Neural progenitor cell (in vitro differentiated cells): Measurements from ENCODE around the gene PRG2. TPM values are rescaled to one million over a fixed set of nuclear protein-coding genes. Genes with fewer than 3 reads are reported as not detected.
A peak's percentile ranks its signal among the peaks of the same experiment; 100 is the strongest.

ENCODE experiments used
- DNase-seq: peaks from one replicate; pipeline ENCODE4 v3.0.0-alpha.2; 2016; ENCODE audit warnings: low spot score
- H2AFZ ChIP-seq: fragments of 200-600 bp; sonication (generic); replicated peaks from 2 replicates; pipeline ENCODE4 v1.6.1; 2016; ENCODE audit warnings: antibody characterized with exemption
- H3F3A ChIP-seq: fragments of 200-600 bp; sonication (generic); 2 replicates; pipeline ENCODE4 v1.6.1; 2016; ENCODE audit warnings: antibody characterized with exemption, low read depth
- H3K27ac ChIP-seq: fragments of 200-600 bp; sonication (generic); 2 replicates; pipeline ENCODE4 v1.5.1; 2016; ENCODE audit warnings: mild to moderate bottlenecking
- H3K27me3 ChIP-seq: fragments of 200-600 bp; sonication (generic); 2 replicates; pipeline ENCODE4 v1.6.1; 2016; ENCODE audit warnings: mild to moderate bottlenecking, moderate library complexity
- H3K36me3 ChIP-seq: fragments of 200-600 bp; sonication (generic); 2 replicates; pipeline ENCODE4 v1.5.1; 2016
- H3K4me1 ChIP-seq: fragments of 200-600 bp; sonication (generic); 2 replicates; pipeline ENCODE4 v1.6.1; 2016; ENCODE audit warnings: mixed run types
- H3K4me2 ChIP-seq: fragments of 200-600 bp; sonication (generic); 2 replicates; pipeline ENCODE4 v1.6.1; 2016
- H3K4me3 ChIP-seq: fragments of 200-600 bp; sonication (generic); 2 replicates; pipeline ENCODE4 v1.5.1; 2016
- H3K79me2 ChIP-seq: fragments of 200-600 bp; sonication (generic); 2 replicates; pipeline ENCODE4 v1.6.1; 2016; ENCODE audit warnings: low read depth
- H3K9ac ChIP-seq: fragments of 200-600 bp; sonication (generic); 2 replicates; pipeline ENCODE4 v1.6.1; 2016
- H3K9me3 ChIP-seq: fragments of 200-600 bp; sonication (generic); 2 replicates; pipeline ENCODE4 v1.5.1; 2016; ENCODE audit warnings: low read depth
- H4K20me1 ChIP-seq: fragments of 200-600 bp; sonication (generic); 2 replicates; pipeline ENCODE4 v1.6.1; 2016; ENCODE audit warnings: low read depth
- H3K27ac Mint-ChIP-seq: 3 replicates; pipeline ENCODE4 v1.8.0; 2021; ENCODE audit warnings: mixed read lengths
- H3K27me3 Mint-ChIP-seq: 2 replicates; pipeline ENCODE4 v1.8.0; 2022; ENCODE audit warnings: low read depth, mild to moderate bottlenecking, inconsistent platforms, moderate library complexity, mixed read lengths; ENCODE audit not compliant: insufficient read depth
- H3K36me3 Mint-ChIP-seq: 3 replicates; pipeline ENCODE4 v1.8.0; 2021; ENCODE audit warnings: mixed read lengths
- H3K4me1 Mint-ChIP-seq: 3 replicates; pipeline ENCODE4 v1.8.0; 2021; ENCODE audit warnings: mixed read lengths
- H3K4me3 Mint-ChIP-seq: 3 replicates; pipeline ENCODE4 v1.8.0; 2021; ENCODE audit warnings: mild to moderate bottlenecking, moderate library complexity, mixed read lengths
- H3K9me3 Mint-ChIP-seq: 3 replicates; pipeline ENCODE4 v1.8.0; 2020; ENCODE audit warnings: mixed read lengths
- EZH2 ChIP-seq: fragments of 200-600 bp; sonication (generic); IDR thresholded peaks from 2 replicates; pipeline ENCODE4 v1.6.1; 2017; ENCODE audit warnings: antibody characterized with exemption, mild to moderate bottlenecking, moderate library complexity
- EZH2phosphoT487 ChIP-seq: fragments of 200-600 bp; sonication (generic); IDR thresholded peaks from 2 replicates; pipeline ENCODE4 v1.6.1; 2017; ENCODE audit warnings: antibody characterized with exemption
- total RNA-seq: library from RNA; depleted of rRNA; stranded (reverse); fragments of >200 nt; gene quantifications from 2 replicates; pipeline ENCODE4 v1.2.3, GENCODE V29; 2015; ENCODE audit warnings: low replicate concordance
- TF ChIP-seq, protein P1 (sequence below): fragments of 200-600 bp; sonication (generic); IDR thresholded peaks from 2 replicates; pipeline ENCODE4 v1.5.1; 2017; ENCODE audit warnings: antibody characterized with exemption, mild to moderate bottlenecking

The PRG2 gene
- total RNA-seq, 1 donor from 2014 or later, result not detected

DNA sequence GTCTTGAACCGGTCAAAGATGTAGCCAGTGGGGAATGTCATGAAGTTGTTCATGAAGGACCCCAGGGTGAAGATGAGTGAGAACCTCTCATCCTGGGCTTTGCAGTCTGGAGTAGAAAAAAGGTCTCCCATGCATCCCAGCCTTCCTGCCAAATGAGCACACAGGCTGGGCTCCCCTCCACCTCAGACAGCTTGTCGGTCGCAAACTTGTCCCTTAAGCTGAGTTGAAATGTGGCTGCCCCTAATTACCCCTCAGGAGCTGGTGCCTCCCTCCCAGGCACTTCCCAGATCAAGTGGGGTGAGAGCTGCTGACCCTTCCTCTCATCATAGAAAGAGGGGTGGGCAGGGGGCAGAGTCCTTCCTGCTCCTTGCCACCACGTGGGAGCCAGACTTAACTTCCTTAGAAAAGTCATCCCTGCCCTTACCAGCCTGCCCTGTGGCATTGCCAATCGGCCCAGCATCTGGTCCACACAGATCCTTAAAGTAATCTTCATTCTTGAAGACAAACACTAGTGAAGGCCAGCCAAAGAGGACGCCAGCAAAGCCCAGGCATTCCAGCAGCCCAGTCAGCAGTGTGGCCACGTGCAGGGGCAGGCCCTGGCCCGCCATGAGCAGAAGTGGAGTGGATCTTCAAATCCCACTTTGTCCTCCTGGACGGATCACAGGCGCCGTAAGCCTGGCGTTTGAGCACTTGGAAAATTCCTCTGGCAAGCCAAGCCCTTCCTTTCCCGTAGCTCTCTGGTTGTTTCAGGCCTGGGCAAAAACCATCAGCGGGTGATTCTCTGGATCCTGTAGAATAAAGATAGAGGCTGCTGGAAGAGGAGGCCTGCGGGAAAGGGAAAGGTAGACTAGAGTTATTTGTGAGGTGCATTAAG lies 35.4 kb upstream of the PRG2 start:
- no peaks in the 10 kb centered on the region for H3K36me3 Mint-ChIP-seq
- no peak overlapping the region for H3K27ac ChIP-seq
- H3K36me3 ChIP-seq, result no peaks in the 10 kb centered on the region
- H3K27me3 Mint-ChIP-seq, result peaks cover 7% of the 10 kb centered on the region
- H3K4me1 Mint-ChIP-seq, result peaks cover 31% of the 10 kb centered on the region
- no peak overlapping the region for H3K4me3 ChIP-seq
- TF ChIP-seq, protein P1, sequence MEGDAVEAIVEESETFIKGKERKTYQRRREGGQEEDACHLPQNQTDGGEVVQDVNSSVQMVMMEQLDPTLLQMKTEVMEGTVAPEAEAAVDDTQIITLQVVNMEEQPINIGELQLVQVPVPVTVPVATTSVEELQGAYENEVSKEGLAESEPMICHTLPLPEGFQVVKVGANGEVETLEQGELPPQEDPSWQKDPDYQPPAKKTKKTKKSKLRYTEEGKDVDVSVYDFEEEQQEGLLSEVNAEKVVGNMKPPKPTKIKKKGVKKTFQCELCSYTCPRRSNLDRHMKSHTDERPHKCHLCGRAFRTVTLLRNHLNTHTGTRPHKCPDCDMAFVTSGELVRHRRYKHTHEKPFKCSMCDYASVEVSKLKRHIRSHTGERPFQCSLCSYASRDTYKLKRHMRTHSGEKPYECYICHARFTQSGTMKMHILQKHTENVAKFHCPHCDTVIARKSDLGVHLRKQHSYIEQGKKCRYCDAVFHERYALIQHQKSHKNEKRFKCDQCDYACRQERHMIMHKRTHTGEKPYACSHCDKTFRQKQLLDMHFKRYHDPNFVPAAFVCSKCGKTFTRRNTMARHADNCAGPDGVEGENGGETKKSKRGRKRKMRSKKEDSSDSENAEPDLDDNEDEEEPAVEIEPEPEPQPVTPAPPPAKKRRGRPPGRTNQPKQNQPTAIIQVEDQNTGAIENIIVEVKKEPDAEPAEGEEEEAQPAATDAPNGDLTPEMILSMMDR, result no peak
- TF ChIP-seq EZH2phosphoT487 (no peak), EZH2 (no peak)
- H4K20me1 ChIP-seq, result no peaks in the 10 kb centered on the region
- peak overlapping the region; percentile 87 for H3K4me2 ChIP-seq
- H3K4me1 ChIP-seq, result no peaks in the 10 kb centered on the region
- H3K9ac ChIP-seq, result no peak overlapping the region
- no peaks in the 10 kb centered on the region for H3K9me3 ChIP-seq
- H3K79me2 ChIP-seq, result no peaks in the 10 kb centered on the region
- peaks cover 48% of the 10 kb centered on the region for H3K27me3 ChIP-seq
- no peak overlapping the region for H2AFZ ChIP-seq
- no peaks in the 10 kb centered on the region for H3K9me3 Mint-ChIP-seq
- H3F3A ChIP-seq, result peaks cover 8% of the 10 kb centered on the region
- no peak for DNase-seq
- peak overlapping the region; percentile 83 for H3K4me3 Mint-ChIP-seq
- no peak overlapping the region for H3K27ac Mint-ChIP-seq

DNA sequence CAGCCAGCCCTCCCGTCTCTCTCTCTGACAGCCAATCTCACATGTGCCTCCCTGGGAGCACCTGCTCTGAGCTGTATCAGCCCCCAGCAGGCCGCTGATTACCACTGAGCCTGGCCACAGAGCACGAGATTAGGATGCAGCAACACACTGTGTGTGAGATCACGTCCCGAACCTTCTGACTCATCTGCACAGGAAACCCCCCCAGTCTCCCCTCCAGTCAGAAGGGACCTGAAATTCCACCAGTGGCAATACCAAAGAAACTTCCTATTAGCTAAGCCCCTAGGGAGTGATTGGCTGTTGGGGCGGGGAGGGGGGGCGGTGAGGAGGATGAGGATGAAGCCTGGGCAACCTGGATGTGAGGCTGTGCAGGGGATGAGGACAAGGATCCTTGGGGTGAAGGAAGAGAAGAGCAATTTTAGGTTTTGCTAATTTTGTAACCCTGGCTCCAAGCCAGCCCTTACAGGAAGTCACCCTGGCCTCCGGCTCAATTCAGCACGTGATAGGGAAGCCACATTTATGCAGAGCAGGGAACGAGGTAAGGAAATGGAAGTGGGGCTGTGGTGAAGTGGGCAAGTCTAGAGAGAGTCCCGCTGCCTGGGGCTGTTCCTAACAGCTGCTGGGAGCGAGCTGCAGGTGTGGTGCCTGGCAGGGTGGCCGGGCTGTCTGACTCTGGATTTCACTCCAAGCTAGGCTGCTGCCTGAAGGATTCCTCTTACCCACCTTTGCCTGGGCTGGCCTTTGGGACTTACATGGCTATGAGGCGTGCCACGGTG lies 34.5 kb upstream of the PRG2 start:
- H3F3A ChIP-seq, result peaks cover 8% of the 10 kb centered on the region
- Mint-ChIP-seq H3K9me3 (no peaks in the 10 kb centered on the region), H3K4me3 (no peak overlapping the region), H3K27ac (no peak overlapping the region), H3K4me1 (peaks cover 31% of the 10 kb centered on the region), H3K27me3 (peaks cover 7% of the 10 kb centered on the region), H3K36me3 (no peaks in the 10 kb centered on the region)
- no peak overlapping the region for H3K27ac ChIP-seq
- no peak overlapping the region for H3K4me2 ChIP-seq
- no peaks in the 10 kb centered on the region for H3K79me2 ChIP-seq
- peaks cover 46% of the 10 kb centered on the region for H3K27me3 ChIP-seq
- no peaks in the 10 kb centered on the region for H3K9me3 ChIP-seq
- no peaks in the 10 kb centered on the region for H4K20me1 ChIP-seq
- no peak overlapping the region for H3K4me3 ChIP-seq
- no peak overlapping the region for H3K9ac ChIP-seq
- H3K36me3 ChIP-seq, result no peaks in the 10 kb centered on the region
- peak; percentile 40 for DNase-seq
- H2AFZ ChIP-seq, result no peak overlapping the region
- no peaks in the 10 kb centered on the region for H3K4me1 ChIP-seq
- TF ChIP-seq EZH2 (no peak), EZH2phosphoT487 (no peak)
- TF ChIP-seq, protein P1, result no peak

DNA sequence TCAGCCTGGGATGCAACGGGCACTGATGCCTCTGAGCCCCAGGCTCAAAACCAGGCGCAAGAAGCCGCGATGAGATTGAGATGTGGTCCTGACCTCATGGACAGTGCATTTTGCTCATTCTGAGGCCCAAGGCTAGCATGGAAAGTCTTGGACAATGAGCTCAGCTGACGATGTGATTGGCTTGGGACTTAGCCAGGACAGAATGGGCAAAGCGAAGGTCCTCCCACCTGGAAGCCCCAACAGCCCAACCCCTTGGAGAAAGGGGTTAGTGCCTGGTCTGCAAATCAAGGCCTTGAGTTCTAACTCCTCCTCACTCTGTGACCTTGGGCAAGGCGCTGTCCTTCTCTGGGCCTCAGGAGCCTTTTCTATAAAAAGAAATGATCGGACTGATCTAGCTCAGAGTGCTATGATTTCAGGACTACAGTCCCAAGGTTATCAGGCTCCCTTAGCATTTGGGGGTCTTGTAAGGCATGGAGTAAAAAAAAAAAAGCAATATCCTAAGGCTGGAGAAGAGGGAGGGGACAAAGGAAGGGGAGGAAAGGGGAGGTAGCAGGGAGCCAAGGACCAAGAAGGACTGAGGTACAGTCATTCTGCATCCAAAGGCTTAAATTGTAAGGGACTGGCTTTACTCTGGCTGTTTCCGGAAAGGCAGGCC lies 33.8 kb upstream of the PRG2 start:
- Histone ChIP-seq H2AFZ (no peak overlapping the region), H3F3A (peaks cover 8% of the 10 kb centered on the region), H3K27ac (no peak overlapping the region), H3K79me2 (no peaks in the 10 kb centered on the region), H3K9ac (no peak overlapping the region), H3K36me3 (no peaks in the 10 kb centered on the region), H3K4me3 (no peak overlapping the region), H4K20me1 (no peaks in the 10 kb centered on the region), H3K4me1 (no peaks in the 10 kb centered on the region), H3K9me3 (no peaks in the 10 kb centered on the region), H3K4me2 (no peak overlapping the region), H3K27me3 (peaks cover 40% of the 10 kb centered on the region)
- H3K36me3 Mint-ChIP-seq, result no peaks in the 10 kb centered on the region
- TF ChIP-seq, protein P1, result no peak
- TF ChIP-seq EZH2phosphoT487, result no peak
- no peak for TF ChIP-seq EZH2
- DNase-seq, result no peak
- H3K9me3 Mint-ChIP-seq, result no peaks in the 10 kb centered on the region
- H3K27ac Mint-ChIP-seq, result no peak overlapping the region
- H3K27me3 Mint-ChIP-seq, result peaks cover 7% of the 10 kb centered on the region
- no peak overlapping the region for H3K4me3 Mint-ChIP-seq
- H3K4me1 Mint-ChIP-seq, result peaks cover 31% of the 10 kb centered on the region
